Renal cortical epithelial cell (primary cell): ENCODE results near the gene MECR. TPM values are rescaled to one million over a fixed set of nuclear protein-coding genes. Genes with fewer than 3 reads are reported as not detected.

ENCODE experiments used
- DNase-seq: peaks from one replicate; pipeline ENCODE4 v3.0.0-alpha.2; 2011; ENCODE audit warnings: low read depth
- total RNA-seq: library from RNA; depleted of rRNA; stranded (reverse); fragments of >200 nt; gene quantifications from 2 replicates; pipeline ENCODE4 v1.2.3, GENCODE V29; 2014

MECR gene, protein sequence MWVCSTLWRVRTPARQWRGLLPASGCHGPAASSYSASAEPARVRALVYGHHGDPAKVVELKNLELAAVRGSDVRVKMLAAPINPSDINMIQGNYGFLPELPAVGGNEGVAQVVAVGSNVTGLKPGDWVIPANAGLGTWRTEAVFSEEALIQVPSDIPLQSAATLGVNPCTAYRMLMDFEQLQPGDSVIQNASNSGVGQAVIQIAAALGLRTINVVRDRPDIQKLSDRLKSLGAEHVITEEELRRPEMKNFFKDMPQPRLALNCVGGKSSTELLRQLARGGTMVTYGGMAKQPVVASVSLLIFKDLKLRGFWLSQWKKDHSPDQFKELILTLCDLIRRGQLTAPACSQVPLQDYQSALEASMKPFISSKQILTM
- 17.7 and 21.5 TPM in 2 replicates for total RNA-seq

DNA sequence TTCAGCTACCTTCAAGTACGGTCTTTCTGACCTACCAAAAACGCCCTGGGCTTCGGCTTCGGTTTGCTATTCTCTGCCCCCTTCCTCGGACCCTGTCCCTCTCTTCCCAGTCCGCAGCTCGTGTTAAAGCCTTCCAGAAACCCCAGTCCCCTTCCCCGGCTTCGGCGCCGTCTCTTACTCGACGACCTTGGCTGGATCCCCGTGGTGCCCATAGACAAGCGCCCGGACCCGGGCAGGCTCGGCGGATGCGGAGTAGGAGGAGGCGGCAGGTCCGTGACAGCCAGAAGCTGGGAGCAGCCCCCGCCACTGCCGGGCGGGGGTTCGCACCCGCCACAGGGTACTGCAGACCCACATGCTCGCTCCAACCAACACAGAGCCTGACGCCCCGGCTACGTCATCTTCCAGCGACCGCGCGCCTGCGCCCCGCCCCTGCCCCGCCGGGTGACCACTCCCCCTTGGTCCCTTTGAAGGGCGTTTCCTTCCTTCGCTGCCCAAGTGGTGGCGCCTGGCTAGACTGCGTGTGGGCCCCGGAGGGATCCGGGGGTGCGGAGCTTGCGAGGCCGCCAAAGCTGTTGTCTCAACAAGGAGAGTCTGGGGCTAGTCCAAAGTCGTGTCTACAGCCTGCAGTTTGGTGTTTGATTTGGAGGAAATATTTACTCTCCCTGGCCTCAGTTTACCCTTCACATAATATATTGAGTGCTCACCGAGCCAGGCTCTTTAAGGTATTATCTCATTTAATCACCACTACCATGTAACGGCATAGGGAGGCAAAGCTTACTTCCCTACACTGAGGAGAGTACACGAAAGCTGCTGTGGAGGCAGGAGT is at the start of gene MECR:
MECR (minus strand) TSS at position 382 of the 826 bp plus-strand sequence; CDS start at position 354, 28 bp downstream.
- DNase-seq, result peak; percentile 70

DNA sequence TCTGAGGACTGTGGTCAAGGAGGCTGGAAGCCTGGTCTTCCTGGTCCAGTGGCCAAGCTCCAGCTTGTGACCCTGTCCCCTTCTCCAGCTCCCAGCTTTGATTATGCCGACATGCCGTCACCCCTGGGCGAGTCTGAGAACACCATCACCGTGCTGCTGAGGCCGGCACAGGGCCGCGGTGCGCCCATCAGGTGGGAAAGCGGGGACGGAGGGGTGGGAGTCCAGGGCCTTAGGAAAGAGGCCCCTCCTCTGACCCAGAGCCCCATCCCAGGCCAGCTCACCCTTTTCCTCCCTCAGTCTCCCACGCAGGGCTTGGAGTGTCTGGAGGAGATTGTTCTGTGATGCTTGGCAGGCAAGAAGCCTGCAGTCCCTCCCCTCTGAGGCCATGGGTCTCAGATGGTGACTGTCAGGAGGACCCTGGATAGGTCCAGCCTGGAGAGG is 49.2 kb upstream of the MECR start:
- no peak for DNase-seq

DNA sequence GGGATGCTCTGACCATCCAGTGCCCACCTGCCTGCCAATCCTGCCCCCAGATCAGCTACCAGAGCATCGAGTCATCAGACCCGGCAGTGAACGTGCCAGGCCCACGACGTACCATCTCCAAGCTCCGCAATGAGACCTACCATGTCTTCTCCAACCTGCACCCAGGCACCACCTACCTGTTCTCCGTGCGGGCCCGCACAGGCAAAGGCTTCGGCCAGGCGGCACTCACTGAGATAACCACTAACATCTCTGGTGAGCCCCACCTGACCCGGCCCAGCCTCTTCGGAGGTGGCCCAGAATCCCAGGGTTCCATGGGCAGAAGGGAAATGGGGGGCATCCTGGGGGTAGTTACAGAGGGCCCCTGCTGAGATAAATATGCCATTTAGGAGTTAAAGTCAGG is 48.7 kb upstream of the MECR start:
- no peak for DNase-seq

DNA sequence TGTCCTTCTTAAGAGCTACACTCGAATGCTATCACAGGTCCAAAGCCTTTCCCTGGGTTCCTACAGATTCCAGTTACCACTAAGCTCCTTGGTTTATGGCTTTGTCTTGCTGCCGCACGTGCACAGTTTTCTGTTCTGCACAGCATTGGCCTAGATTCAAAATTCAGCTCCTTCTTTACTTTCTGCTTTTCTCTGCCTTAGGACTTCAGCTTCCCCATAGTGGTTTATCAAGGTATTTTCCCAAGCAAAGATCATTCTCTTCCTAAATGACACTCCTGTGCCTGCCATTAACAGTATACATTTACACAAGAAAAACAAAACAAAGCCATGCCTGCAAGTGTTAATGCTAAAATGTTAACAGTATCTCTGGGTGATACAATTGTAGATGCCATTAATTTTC is 47.4 kb upstream of the MECR start:
- DNase-seq, result no peak

DNA sequence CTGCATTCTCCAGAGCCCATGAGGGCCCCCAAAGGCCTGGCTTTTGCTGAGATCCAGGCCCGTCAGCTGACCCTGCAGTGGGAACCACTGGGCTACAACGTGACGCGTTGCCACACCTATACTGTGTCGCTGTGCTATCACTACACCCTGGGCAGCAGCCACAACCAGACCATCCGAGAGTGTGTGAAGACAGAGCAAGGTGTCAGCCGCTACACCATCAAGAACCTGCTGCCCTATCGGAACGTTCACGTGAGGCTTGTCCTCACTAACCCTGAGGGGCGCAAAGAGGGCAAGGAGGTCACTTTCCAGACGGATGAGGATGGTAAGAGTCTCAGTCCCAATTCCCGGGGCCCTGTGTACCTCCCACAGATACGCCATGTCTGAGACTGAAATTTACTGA is 44.7 kb upstream of the MECR start:
- DNase-seq, result no peak

DNA sequence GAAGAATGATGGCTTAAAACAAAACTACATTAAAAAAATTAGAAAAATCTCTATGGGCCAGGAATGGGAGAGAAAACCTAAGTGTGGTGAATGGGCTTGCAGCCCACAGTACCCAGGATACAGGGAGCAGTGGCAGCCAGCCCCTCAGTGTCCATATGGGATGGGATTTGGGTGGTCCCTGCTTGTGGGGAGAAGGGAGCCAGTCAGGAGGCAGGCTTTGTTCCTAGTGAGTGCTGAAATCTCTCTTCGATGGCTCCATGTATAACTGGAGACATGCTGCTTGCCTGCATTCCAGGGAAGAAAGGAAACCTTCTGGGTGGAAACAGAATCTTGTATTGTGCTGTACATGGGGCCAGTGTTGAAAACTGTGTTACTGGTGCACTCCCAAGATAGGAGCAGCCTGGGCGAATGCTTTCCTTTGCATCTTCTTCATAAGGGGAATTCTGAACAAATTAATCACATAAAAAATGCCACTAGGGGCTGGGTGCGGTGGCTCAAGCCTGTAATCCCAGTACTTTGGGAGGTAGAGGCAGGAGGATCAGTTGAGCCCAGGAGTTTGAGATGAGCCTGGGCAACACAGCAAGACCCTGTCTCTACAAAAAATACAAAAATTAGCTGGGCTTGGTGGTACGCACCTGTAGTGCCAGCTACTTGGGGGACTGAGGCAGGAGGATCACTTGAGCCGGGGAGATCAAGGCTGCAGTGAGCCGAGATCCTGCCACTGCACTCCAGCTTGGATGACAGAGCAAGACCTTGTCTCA is 41.6 kb upstream of the MECR start:
- no peak for DNase-seq

DNA sequence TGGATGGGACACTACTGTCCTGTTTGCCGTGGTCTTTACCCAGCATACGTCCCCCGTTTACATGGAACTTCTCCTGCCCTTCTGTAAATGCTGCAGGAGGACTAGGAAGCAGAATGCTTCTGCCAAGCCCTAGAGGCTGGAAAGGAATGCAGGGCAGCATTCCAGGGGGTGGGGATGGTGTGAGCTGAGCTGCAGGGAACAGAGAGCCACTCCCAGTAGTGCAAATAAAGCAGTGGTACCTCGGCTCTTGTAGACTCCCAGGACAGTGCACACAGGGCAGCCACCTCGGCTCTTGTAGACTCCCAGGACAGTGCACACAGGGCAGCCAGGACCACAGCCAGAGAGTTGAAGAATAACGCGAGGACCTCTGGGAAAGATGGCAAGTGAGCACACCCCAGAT is 41.0 kb upstream of the MECR start:
- DNase-seq, result peak; percentile 80

DNA sequence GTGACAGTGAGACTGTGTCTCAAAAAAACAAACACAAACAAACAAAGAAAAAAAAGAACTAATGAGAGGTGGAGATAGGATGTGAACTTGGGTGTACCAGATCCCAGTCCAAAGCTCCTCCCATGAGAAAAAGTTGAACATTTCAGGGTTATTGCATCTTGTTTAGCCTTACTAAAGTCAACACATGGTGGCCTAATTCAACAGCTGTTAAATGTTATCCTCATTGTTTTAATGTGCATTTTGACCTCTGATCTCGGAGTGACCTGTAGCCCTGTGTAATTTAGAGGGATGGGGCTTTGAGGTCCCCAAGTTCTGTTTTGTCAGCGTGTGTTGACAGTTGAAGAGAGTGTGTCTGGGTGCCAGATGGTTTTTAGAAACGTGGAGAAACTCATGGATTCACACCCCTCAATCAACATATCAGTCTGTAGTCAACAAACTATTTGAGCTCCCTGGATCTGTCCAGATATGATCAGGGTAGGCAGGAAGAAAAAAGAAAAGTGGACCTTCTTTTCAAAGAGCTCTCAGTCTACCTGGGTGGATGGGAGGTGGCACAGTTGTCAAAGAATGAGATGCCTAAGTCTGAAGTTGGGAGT is 40.3 kb upstream of the MECR start:
- no peak for DNase-seq

DNA sequence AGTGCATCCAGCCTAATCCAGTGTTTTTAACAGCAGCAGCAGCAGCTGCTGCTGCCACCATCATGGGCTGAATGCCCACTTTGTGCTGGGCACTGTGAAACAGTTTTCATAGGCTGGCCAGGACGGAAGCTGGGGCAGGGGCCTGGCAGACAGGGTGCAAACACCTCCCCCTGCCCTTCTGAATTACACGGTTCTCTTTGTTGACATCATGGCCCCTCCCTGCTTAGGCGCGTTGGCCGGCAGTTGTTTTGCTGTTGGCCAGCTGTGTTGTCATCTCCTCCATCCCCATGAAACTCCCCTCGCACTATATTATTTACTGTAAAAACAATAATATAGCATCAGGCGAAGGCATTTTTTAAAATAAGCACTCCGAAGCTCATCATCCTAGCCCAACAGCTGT is 38.6 kb upstream of the MECR start:
- DNase-seq, result no peak

DNA sequence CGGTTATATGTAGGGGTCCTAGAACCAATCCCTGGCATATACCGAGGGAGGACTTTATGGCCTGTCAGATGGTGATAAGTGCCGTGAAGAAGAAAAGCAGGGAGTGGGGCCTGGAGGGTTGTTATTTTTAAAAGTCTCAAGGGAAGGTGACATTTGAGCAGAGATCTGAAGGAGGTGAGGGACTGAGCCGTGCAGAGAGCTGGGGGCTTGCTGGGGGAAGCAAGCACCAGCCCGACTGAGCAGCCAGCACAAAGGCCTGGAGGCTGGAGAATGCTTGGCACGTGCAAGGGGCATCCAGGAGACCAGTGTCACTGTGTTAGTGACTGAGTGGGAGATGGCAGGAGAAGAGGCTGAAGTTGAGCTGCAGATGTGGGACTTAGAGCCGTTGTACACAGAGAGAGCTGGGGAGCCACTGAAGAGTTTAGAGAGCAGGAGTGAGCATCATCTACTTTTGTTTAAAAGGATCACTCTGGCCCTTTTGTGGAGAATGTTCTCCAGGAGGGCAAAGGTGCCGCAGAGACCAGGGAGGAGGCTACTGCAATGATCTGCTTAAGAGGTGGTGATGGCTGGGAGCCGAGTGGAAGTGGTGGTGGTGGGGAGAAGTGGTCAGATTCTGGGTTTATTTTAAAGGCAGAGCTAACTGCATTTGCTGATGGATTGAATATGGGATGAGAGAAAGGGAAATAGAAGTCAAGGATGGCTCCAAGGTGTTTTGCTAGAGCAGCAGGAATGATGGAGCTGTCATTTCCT is 36.8 kb upstream of the MECR start:
- DNase-seq, result no peak

DNA sequence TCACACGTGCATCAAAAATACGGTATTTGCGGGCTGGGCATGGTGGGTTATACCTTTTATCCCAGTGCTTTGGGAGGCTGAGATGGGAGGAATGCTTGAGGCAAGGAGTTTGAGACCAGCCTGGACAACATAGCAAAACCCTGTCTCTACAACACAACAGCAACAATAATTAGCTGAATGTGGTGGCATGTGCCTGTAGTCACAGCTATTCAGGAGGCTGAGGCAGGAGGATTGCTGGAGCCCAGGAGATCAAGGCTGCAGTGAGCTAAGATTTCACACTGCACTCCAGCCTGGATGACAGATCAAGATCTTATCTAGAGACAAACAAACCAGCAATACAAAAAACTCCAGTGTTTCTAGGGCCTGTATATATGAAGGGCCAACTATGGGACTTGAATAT is 36.2 kb upstream of the MECR start:
- no peak for DNase-seq

DNA sequence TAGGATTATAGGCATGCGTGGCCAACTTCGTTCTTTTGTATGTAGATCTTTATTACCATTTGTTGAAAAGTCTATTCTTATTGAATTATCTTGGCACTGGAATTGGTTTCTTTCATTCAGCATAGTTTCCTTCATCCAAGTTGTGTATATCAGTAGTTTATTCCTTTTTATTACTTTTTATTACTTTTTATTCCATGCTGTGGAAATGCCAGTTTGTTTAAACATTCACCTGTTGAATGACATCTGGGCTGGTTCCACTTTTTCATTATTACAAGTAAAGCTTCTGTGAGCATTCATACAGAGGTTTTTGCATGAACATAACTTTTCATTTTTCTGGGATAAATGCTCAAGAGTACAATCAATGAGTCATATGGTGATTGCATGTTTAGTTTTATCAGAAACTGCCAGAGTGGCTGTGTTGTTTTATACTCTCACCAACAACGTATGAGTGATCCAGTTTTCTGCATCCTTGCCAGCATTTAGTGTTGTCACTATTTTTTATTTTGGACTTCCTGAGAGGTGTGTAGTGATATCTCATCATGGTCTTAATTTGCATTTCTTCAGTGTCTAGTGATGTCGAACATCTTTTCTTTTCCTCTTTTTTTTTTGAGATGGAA is 34.1 kb upstream of the MECR start:
- no peak for DNase-seq

DNA sequence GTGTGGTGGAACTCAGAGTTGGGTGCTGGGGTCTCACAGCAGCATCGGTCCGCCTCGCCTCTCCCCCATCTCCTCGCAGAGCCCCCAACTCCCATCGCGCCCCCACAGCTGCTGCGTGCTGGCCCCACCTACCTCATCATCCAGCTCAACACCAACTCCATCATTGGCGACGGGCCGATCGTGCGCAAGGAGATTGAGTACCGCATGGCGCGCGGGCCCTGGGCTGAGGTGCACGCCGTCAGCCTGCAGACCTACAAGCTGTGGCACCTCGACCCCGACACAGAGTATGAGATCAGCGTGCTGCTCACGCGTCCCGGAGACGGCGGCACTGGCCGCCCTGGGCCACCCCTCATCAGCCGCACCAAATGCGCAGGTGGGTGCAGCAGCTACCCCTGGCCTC is 29.8 kb upstream of the MECR start:
- DNase-seq, result no peak

DNA sequence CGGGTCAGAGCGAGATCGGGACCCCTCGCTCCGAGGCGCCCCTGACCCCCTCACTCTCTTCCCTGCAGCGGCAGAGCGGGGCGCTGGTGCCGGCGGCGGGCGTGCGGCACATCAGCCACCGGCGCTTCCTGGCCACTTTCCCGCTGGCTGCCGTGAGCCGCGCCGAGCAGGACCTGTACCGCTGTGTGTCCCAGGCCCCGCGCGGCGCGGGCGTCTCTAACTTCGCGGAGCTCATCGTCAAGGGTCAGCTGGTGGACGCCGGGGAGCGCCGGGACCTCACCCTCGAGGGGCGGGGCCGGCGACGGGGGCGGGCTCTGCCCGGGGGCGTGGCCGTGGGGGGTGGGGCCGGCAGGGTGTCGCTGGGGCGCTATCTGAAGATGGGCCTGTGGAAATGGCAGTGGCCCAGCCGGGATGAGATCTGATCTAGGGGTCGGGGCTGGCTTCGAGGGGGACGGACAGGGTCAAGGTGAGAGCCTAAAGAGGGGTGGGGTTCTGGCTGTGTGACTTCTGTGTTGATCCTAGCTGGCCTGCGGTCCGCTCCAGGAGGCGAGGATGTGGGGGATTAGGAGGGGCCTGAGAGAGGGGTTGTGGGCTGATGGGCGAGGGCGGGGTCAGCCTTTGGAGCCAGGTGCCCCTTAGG is 29.2 kb upstream of the MECR start:
- DNase-seq, result no peak

DNA sequence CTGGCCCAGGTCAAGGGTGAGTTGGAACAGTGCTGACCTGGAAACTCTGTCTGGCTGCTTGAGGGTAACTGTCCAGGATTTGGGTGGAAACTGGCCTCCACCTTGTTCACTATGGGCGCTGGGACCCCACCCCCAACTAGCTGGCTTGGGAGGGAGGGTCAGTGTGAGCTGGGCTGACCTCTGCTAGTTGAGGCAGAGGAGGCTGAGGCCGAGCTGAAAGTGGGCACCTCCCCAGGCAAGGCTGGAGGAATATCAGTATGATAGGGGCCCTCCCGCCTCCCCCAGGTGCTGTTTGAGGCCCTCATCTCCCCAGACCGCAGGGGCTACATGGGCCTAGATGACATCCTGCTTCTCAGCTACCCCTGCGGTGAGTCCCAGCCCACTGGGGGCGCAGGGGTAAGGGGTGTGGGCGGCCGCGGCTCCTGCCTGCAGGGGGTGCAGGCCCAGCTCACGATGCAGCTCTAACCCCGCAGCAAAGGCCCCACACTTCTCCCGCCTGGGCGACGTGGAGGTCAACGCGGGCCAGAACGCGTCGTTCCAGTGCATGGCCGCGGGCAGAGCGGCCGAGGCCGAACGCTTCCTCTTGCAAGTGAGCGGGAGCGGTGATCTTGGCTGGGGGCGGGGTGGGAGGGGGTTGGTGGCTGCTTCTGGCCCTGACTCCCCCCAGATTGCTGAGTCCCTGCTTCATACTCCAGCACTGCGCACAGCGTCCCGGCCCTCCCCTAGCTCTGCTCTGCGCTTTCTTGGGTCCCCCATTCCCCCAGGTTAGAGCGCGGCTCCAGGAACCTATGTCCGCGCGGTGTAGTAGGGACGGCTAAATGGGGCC is 28.5 kb upstream of the MECR start:
- no peak for DNase-seq

DNA sequence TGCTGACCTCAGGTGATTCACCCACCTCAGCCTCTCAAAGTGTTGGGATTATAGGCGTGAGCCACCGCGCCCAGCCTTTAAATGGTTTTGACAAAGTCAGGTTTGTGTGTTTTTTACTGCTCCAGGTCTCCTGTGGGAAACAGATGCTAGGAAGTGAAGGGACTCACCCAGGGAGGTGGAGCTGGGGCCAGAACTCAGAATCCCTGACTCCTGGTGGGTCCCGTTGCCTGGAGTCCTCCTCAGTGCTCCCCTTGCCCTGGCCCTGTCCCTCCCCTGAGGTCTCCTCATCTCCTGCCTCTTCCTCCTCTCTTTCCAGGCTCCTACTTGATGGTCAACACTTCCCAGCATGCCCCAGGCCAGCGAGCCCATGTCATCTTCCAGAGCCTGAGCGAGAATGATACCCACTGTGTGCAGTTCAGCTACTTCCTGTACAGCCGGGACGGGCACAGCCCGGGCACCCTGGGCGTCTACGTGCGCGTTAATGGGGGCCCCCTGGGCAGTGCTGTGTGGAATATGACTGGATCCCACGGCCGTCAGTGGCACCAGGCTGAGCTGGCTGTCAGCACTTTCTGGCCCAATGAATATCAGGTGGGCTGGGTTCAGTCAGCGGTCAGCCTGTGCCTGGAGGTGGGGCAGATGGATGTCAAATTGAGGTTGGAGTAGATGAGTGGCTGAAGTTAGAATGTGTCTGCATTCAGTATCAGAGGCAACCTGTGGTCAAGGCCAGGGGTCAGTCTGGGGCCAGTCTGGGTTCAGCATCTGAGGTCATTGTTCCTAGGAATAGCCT is 27.6 kb upstream of the MECR start:
- no peak for DNase-seq

DNA sequence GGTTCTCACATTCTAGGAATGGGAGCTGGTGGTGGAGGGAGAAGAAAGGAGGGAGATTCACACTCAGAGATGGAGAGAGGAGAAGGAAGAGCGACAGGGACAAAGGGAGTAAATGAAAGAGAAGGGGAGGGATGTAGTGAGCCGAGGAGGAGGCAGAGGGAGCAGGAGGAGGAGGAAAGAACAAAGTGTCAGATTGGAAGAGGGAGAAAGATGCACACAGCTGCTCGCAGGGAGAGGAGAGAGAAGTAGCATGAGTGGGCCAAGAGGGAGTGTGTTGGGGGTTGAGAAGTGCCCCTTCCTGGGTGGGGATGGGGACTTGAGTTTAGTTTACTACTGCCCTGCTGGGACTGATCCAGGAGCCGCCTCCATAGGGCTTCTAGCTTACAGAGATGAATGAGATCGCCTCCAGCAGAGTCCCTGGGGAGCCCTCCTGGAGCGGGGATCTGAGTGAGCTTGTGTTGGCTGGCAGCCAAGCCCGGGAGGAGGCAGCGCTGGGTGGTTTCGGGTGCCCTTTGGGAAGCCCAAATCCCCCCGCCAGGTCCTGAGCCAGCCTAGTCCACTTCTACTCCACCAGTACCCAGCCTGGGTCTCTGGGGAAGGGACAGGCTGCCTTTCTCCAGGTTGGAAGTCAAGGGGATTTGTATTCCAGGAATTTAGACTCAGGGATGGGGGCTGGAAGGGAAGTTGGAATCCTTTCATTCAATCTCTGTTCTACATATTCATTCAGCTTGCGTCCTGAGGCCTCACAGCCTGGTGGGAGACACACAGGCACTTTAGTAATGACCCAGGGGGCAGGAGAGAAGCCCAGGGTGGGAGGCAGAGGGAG is 26.5 kb upstream of the MECR start:
- no peak for DNase-seq

DNA sequence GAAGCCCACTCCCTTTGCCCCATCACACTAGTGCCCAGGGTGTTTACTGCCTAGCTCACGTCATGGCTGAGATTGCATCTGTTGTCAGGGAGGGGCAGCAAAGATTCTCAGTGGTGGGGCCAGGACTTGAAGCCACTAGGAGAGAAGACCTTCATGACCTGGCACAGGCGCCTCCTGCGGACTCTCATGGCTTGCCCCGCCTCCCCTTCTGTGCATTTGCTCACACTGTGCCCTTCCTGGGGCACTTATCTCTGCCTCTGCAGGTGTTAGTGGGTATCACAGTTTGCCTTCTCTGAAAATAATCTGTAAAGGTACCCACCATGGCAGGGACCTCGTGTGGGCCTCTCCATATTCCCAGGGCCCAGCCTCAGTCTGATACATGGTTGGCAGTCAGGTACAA is 25.7 kb upstream of the MECR start:
- DNase-seq, result no peak
